HG02623 (cell line): ENCODE measurements around the gene PACSIN1.
"Not testable (repeated sequence)": the region's sequence is repeated elsewhere in the genome, so short reads cannot be mapped to it uniquely, and the experiment has no call there.

Source experiments
- ATAC-seq: cut with Tn5 transposase; IDR thresholded peaks from one replicate; pipeline ENCODE4 v1.9.1; 2021; ENCODE audit warnings: moderate library complexity; ENCODE audit not compliant: unreplicated experiment

The PACSIN1 gene

GRCh38 chr6:34457742-34458735 lies 7.8 kb upstream of the PACSIN1 start:
- ATAC-seq: no peak

GRCh38 chr6:34459899-34460593 lies 5.8 kb upstream of the PACSIN1 start:
- no peak for ATAC-seq

- ATAC-seq: no peak
These were observed 4.9 kb upstream of the PACSIN1 start for GRCh38 chr6:34460796-34461507.

- no peak for ATAC-seq
These were observed 3.9 kb upstream of the PACSIN1 start for GRCh38 chr6:34462010-34462409.

- ATAC-seq: no peak
These were observed 3.3 kb upstream of the PACSIN1 start for GRCh38 chr6:34462551-34462971.

GRCh38 chr6:34463299-34463698 lies 2.6 kb upstream of the PACSIN1 start:
- ATAC-seq: no peak

GRCh38 chr6:34463849-34464248 lies 2.0 kb upstream of the PACSIN1 start:
- no peak for ATAC-seq

- no peak for ATAC-seq
These were observed 638 bp downstream of the PACSIN1 start for GRCh38 chr6:34466242-34467185.

GRCh38 chr6:34468378-34468892 lies 2.6 kb downstream of the PACSIN1 start:
- no peak for ATAC-seq

- no peak for ATAC-seq
These were observed 3.6 kb downstream of the PACSIN1 start for GRCh38 chr6:34469499-34469898.

- no peak for ATAC-seq
These were observed 6.5 kb downstream of the PACSIN1 start for GRCh38 chr6:34472425-34472824.

GRCh38 chr6:34473967-34474366 lies 8.1 kb downstream of the PACSIN1 start:
- no peak for ATAC-seq

GRCh38 chr6:34474754-34475153 lies 8.9 kb downstream of the PACSIN1 start:
- no peak for ATAC-seq

GRCh38 chr6:34475238-34475682 lies 9.4 kb downstream of the PACSIN1 start:
- ATAC-seq: no peak

- no peak for ATAC-seq
These were observed 10.0 kb downstream of the PACSIN1 start for GRCh38 chr6:34475767-34476328.

- ATAC-seq: no peak
These were observed 10.6 kb downstream of the PACSIN1 start for GRCh38 chr6:34476447-34476846.

- no peak for ATAC-seq
These were observed 11.0 kb downstream of the PACSIN1 start for GRCh38 chr6:34476921-34477320.

- ATAC-seq: no peak
These were observed 12.9 kb downstream of the PACSIN1 start for GRCh38 chr6:34478796-34479195.

GRCh38 chr6:34483781-34484180 lies 17.9 kb downstream of the PACSIN1 start:
- not testable (repeated sequence) for ATAC-seq

GRCh38 chr6:34484391-34484790 lies 18.5 kb downstream of the PACSIN1 start:
- ATAC-seq: no peak
